CD4-positive, alpha-beta T cell treated with Interleukin-4 for 1 hour (primary cell): ENCODE measurements around the gene ITGB6.
"Not testable (repeated sequence)": the region's sequence is repeated elsewhere in the genome, so short reads cannot be mapped to it uniquely, and the experiment has no call there.

Source experiments
- DNase-seq, 2 donors: peaks; one replicate each; pipeline ENCODE4 v3.0.0-alpha.2; 2020 to 2022

ITGB6 gene

DNA sequence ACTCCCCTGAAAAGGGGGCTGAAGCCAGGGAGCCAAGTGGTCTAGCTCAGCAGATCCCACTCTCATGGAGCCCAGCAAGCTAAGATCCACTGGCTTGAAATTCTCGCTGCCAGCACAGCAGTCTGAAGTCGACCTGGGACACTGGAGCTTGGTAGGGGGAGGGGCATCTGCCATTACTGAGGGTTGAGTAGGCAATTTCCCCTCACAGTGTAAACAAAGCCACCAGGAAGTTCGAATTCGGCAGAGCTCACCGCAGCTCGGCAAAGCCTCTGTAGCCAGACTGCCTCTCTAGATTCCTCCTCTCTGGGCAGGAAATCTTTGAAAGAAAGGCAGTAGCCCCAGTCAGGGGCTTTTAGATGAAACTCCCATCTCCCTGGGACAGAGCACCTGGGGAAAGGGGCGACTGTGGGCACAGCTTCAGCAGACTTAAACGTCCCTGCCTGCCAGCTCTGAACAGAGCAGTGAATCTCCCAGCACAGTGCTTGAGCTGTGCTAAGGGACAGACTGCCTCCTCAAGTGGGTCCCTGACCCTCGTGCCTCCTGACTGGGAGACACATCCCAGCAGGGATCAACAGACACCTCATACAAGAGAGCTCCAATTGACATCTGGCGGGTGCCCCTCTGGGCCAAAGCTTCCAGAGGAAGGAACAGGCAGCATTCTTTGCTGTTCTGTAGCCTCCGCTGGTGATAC lies 18.8 kb downstream of the ITGB6 start:
- DNase-seq, result peak; percentile 24 to 48

DNA sequence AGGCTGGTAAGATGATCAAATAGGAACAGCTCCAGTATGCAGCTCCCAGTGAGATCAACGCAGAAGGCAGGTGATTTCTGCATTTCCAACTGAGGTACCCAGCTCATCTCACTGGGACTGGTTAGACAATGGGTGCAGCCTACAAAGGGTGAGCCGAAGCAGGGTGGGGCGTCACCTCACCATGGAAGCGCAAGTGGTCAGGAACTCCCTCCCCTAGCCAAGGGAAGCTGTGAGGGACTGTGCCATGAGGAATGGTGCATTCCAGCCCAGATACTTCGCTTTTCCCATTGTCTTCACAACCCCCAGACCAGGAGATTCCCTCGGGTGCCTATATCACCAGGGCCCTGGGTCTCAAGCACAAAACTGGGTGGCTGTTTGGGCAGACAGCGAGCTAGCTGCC lies 19.4 kb downstream of the ITGB6 start:
- DNase-seq, result not testable (repeated sequence)

DNA sequence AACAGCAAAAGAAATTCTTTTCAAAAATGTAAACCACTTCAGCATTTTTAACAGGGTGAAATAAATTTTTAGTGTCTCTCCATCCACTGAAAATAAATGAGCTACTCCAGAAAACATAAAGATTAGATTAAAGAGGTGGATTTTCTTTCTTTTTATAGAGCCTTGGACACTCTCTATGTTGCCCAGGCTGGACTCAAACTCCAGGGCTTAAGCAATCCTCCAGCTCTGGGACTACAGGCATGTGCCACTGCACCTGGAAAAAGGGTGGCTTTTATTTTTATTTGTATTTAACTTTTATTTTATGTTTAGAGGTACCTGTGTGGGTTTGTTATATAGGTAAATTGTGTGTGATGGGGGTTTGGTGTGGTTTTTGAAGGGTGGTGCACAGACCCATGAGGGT lies 19.9 kb downstream of the ITGB6 start:
- DNase-seq, result no peak

DNA sequence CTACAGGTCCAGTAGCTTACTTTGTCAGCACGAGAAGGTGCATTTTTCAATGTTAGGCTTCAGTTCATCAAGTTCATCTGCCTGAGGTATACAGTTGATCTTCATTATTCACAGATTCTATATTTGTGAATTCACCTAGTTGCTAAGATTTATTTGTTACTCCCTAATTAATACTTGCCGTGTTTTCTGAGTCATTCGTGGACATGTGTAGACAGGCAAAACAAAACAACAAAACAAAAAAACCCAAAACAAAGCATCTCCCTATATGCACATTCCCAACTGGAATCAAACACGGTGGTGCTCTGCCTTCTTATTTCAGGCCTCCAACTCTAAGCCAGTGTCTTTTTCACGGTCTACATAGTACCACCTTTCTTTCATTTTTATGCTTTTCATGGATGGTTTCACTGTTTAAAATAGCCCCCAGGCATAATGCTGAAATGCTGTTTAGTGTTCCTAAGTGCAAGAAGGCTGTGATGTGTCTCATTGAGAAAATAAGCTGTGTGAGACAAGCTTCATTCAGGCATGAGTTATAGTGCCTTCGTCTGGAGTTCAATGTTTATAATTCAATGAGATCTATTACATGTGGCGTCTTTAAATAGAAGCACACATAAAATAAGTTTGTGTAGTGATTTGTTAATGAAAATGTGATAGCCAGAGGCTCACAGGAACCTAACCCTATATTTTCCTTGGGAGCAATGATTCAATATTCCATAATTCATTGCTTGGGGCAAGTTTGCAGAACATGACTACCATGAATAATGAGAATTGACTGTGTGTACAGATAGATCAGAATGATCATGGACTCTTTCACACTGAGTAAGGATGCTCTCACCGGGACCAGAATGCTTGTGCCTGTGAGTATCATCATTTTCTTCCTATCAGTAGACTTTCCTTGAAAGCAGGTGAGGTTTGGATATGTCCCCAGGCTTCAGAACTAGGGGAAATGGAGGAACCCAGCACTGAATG lies 24.6 kb downstream of the ITGB6 start:
- DNase-seq, result no peak

DNA sequence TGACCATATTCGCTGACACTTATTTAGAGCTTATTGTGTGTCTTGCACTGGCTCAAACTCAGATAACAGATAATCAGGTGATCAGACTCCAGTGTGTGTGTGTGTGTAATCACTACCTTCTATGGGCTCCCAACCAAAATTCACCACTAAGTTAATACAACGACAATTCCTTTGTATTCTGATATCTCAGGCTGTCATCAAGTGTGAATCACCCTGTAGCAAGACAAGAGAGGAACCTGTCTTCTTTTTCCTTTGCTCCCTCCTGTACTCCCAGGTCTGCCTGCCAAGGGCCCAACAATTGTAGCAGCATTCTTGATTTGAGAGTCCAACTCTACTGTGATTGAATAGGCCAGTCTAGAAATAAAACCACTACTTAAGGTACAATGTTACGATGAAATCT lies 25.8 kb downstream of the ITGB6 start:
- no peak for DNase-seq

DNA sequence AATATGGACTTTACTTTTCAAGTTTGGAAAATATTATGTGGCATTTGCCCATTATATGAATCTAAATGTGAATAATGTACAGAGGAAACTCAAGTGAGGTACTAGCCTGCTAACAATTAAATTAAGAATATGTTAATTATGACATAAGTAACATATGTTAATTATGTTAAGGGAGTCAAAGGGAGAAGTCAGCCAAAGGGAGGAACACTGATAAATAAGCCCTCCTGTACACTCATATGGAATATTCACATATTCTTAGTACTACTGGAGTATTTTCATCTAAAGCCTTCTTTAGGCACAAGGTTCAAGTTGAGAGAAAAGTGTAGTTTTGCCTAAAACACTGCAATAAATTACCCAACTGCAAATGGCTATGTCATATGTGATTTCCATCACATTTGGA lies 30.1 kb downstream of the ITGB6 start:
- DNase-seq, result no peak

DNA sequence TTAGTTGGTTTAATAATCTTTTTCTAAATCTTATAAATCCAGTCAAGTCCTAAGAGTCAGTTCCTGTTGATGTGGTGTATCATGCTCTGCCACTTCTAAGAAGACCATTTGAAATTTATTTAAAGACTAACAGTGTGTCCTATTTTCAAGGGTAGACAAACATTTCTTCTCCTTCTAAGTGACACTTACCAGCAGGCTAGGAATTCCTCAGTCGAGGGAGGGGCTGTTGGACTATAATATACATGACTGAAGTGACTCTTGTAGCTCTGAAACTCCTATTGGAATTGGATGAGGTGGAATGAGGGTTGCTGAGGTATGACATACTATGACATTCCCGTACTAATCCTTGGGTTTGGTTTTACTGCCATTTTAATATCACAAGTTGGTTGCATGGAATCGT lies 30.6 kb downstream of the ITGB6 start:
- no peak for DNase-seq

DNA sequence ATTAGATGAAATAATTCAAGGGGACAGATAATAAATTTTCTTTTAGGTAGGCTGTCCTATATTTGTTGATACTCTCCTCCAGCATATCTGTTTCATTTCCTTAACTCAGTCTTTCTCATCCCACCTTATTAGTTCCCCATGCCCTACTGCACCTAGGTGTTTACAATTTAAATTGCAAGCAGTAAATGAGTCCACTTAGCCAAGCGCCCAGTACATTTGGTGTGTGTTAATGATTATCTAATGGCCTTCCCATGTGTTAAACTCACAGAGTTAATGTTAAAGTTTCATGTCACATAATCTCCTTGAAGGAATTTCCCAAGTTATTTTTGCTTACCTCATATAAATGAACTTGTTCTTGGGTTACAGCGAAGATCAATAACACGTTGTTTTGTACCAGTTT lies 31.2 kb downstream of the ITGB6 start:
- DNase-seq, result no peak

DNA sequence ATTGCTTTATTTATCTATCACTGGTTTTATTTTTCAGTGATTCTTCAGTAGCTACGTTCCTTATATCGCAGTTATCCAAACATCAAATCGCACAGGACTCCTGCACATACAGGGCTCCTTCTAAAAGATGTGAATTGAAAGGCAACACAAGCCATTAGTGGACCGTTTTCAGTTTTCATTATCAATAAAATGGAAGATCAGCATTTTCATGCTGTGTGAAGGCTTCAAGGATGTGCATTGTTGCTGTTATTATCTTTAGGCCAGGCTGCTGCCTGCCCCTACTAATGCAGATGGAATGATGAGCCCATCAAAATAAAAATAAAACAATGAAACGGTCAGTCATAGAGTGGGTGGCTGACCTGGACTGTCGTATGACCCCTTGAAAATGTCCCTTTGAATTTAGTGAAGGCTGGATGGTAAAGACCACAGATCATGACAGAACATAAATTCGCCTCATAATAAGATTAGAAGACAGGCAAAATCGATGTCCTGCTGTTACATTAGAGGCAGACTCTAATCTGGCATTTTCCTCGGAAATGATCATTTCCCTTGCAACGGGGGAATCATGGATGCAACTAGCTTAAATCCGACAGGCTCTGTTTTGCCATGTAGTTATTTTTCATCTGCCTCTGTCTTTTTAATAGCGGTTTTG lies 32.9 kb downstream of the ITGB6 start:
- no peak for DNase-seq

DNA sequence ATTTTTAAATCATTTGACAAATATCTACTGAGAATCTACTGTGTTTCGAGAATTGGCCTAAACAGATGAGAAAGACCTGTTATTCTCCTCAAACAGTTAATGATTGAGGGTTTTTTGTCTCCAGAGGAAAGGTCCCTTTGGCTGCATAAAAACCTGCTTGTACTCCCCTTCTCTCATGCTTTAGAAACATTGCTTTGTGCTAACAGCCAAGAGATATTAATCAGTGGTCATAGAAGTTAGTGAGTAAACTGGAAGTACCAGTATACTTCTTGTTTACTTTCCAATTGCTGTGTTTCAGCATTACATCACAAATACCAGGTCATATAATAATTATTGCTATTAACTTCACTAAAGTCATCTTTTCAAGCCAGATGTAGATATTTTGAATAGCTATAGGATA lies 34.1 kb downstream of the ITGB6 start:
- no peak for DNase-seq

DNA sequence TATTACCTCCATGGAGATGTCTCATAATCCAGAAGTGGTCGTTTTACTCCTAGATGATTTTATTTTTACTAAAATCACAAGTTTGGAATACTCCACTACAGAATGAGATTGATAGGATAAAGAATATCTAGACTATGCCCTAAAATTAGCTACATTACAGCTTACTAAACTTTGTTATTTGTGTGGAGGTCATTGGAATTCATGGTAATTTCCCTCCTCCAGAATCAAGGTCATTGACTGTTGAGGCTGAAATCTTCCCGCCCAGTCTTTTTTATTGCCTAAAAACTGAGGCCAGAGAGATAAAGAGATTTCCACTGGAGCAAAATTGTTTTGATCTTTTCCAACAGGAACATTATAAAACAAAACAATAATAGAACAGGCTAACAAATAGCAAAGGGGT lies 35.0 kb downstream of the ITGB6 start:
- DNase-seq, result no peak

DNA sequence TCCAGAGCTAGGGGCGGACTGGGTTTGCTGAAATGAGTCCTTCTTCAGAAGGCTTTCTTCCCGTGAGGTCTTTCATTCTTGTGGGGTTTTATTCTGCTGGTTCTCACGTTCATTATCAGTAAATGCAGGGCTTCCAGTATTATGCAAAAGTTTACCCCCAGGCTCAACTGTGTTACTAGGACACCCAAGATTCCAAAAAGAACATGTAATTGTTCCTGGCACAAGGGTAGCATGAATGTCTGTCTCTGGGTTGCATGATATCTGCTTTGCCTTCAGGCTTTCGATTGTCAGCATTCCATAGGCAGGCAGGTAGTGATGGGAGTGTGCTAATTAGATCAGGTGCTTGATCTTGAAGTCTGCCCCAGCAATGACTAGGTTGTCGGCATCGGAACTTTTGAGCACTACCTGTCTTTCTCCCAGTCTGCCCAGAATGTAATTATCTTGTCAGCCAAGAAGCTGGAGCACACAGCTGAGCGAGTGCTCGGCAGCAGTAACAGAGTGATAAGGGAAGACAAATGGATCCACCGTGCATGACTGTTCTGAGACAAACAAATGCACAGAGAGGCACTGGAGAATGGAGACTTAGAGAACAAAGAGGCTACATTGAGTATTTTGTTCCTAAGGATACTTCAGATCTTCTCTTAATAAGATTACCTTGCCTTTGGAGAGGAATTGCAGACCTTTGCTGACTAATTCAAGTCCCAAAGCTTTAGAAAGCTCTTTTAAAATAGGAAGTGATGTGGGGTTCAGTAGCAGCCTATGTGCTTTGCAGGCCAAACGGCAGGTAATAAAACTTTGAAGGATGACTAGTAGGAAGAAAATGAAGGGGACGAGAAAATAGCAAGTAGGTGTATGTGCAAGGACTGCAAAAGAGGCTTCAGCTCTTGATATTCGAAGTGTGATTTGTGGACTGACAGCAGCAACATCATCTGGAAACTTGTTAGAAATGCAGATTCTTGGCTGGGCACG lies 41.9 kb downstream of the ITGB6 start:
- DNase-seq, result no peak

DNA sequence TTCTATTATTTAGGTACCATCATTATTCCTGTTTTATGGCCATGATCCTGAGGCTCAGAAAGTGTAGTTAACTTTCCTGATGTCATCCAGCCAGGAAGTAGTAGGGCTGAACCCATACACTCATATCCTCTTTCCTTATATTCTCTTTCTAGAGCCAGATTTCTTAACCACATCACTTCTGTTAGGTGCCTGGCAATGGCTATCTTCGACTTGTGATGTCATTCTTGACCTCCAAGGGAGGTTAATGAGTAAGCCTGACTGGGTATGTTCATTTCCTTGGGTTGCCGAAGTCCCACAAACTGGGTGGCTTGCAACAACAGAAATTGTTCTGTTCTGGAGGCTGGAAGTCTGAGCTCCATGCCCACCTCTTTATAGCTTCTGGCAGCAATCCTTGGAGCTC lies 43.4 kb downstream of the ITGB6 start:
- DNase-seq, result no peak

DNA sequence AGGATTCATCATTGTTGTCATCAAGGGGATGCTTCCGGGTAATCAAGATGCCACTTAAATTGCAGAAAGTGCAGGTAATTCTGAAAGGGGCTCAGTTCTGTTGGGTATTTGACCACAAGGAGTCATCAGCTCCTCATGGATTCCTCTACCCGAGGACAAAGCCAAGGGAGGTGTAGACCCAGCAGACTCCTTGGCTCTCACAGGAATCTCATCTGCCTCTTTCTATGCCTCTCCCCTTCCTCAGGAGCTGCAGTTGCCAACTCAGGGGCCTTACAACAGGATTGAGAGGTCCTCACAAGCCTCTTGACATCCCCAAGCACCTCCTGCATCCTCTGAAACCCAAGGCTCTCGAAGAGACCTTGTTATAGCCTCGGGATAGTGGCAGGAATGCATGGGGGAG lies 44.0 kb downstream of the ITGB6 start:
- no peak for DNase-seq

DNA sequence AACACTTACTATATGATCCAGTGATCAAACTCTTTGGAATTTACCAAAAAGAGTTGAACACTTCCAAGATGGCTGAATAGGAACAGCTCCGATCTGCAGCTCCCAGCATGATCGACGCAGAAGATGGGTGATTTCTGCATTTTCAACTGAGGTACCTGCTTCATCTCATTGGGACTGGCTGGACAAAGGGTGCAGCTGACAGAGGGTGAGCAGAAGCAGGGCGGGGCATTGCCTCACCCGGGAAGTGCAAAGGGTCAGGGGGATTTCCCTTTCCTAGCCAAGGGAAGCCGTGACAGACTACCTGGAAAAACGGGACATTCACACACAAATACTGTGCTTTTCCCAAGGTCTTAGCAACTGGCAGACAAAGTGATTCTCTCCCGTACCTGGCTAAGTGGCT lies 51.7 kb downstream of the ITGB6 start:
- not testable (repeated sequence) for DNase-seq

DNA sequence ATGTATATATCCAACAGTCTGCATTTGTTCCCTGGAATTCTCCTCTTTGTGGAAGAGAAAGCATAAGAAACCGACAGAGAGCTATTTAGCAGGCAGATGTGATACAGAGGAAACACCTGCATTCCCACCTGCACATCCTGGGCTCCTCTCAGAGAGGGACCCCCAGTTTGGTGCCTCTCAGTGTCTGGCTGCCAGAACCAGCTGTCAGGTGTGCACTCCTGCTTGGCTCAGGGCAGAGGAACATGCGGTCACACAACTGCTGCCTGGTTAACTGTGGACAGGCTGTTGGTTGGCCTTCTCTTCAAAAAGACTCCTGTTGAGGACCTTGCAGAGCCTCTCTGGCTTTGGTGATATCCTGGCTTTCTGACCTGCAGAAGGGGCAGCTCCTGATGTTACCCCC lies 54.6 kb downstream of the ITGB6 start:
- no peak for DNase-seq

DNA sequence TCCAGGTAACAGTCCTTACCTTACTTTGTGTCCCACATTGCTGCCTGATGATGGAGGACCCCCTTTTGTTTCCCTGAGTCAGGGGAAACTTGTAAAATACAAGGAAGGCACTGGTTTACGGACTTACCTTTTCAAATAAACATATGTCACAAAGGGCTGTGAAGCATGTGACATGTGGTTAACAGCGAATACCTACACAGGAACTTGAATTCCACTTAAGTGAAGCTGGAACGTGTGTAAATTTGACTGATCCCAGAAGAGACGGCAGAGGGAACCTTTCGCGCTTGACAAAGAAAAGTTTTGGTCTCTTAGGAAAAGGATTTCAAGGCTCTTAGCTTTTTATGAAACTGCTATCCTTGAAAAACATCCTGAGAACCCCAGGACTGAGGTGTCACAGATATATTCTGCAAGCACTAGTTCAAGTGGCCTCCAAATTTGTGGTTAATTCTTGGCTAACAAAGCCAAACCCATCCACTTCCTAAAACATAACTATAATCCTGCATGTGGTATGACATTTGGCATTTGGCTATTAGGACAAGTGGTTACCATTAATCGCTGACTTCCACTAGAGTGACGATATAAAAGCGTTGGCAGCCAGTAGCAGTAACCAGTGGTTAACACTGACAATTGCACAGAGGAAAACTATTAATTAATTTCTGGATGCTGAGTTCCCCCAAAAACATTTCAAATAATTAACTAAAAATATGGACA lies 55.6 kb downstream of the ITGB6 start:
- no peak for DNase-seq

DNA sequence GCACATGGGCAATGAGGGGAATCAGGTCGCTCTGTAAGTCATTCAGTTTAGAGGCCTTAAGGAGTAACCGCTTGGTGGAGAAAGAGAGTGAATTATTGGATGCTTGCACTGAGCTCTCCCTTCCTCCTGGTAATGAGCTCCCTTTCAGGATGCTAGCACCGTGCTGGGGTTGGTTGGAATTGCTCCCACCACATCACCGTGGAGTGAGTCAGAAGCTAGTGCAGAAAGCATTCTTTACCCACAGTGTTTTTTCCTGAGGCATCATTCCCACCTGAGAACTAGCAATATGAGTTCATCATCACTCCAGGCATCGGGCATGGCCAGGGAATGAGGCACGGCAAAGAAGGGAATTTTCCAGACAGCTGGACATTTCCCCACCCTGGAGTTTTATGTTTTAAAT lies 57.6 kb downstream of the ITGB6 start:
- DNase-seq, result no peak

DNA sequence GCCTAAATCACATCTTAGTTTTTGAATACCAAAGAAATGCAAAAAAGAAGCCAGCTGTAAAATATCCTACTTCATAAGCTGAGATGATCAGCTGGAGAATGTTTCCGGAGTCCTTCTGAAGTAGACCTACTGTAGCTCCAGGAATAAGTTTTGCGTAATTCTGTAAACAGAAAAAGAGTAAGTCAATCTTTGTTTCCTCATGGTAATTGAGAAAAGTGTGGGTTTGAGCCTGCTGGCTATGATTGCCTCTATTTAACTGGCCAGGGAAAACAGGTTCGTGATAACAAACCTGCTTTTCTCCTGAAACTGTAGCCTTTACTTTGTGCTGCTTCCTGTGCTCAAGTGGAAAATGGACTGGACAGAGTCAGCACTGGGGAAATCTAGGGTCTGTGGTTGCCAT lies 58.2 kb downstream of the ITGB6 start:
- no peak for DNase-seq

DNA sequence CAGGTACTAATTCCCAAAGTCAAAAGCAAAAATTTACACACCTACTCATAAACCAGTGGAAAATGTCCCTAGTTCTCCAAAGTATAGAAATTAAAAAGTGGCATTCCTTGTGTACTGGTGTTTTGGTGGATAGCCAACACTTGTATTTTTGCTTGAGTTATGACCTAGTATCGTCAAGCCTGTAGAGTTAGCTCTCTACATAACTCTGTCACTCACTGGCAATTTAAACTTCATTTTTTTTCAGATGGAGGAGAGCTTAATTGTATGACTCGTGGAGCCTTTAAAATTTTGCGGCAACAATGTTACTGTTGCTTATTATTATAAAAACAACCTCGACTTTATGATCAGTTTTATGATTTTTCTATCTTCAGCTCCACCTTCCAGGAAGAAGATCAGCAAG lies 58.7 kb downstream of the ITGB6 start:
- no peak for DNase-seq

DNA sequence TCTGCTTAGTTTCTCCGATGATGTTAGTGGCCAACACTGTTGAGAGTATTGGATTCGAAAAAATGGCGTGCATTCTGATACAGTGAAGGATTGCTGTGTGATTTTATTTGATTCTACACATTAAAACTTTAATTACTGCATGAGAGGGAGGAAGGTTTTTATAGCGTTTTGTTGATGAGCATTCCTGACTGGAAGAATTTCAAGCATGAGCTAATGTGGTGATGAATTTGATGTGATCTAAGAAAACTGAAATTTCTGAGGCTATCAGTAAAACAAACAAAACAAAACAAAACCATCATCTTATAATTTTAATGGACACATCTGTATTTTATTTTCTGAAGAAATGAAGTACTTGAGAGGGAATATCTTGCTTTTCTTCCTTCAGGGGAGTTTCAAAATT lies 59.6 kb downstream of the ITGB6 start:
- DNase-seq, result no peak

DNA sequence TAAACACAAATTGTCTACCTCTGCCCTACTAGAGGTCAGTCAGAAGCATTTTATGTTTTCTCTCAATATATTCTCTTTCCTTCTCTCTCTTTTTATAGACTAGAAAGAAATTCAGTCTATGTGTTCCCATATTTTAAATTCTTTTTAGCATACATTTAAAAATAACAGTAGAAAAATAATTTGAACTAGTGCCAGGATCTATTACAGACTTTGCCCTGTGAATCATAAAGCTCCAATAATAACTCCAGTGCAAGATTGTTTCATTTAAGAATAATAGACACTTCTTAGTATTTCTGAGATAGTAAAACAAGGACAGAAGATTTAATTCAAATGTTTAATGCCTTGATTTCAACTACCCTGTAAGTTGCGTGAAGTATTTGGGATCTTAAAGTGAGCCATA lies 60.1 kb downstream of the ITGB6 start:
- DNase-seq, result no peak
